COR-L47 (cell line): Measurements from ENCODE around the gene GRAP.

Source experiments
- DNase-seq: peaks from one replicate; lab custom pipeline; 2025; lab: John Stamatoyannopoulos, UW

The GRAP gene

GRCh38 chr17:19002805-19003542 is 43.8 kb downstream of the GRAP start:
- DNase-seq = no peak

- DNase-seq = no peak
Observed at GRCh38 chr17:19001907-19002590, 44.7 kb downstream of the GRAP start.

DNA sequence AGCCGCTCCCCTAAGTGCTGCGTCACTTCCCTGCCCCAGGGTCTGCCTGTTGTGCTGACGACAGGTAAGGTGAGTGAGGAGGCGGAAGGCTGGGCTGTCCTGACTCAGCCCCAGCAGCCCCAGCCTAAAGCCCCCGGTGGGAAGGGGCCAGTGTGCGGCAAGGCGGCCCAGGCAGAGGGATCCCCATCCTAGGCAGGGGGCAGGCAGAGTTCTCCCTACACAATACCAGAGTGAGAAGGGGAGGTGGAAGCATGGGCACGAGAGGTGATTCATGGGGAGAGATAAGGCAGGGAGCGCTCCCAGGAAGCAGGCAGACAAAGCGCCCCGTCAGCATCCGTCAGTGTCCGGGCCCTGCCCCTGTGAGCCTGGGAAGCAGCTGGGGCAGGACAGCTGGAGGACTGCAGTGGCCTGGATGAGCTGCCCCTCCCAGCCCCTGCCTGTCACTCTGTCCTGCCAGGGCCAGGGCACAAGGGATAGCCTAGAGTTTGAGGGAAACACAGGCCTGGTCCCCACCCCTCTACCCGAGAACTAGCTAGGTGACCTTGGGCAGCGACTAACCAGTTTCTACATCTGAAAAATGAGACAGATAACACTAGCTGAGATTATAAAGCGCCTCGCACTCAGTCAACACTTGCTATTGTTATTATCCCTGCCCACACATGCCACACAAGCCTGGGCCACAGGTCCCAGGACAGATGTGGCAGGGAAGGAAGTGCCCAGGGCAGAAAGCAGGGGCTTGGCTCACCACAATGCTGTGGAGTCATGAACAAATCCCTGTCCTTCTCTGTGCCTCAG is 46.0 kb downstream of the GRAP start:
- no peak for DNase-seq

DNA sequence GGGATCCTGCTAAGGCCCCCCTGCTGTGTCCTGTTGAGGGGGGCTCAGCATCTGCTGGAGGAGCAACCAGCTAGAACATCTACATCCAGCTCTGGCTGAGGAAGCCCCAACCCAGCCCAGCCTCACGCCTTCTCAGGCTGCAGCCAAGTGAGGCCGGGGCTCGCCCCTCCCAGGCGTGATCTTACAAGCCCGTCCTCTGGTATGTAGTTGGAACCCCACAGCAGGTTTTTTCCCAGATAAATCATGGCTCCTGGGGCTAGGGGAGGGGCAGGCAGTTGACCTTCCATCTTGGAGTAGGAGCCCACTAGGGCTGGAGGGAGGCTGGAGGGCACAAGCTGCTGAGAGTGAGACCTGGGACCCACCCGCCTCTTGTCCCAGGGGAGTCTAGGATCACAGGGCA is 46.8 kb downstream of the GRAP start:
- DNase-seq = no peak

- no peak for DNase-seq
Observed at GRCh38 chr17:18999394-18999793, 47.4 kb downstream of the GRAP start.

GRCh38 chr17:18997650-18998196 is 49.0 kb downstream of the GRAP start:
- DNase-seq = no peak

DNA sequence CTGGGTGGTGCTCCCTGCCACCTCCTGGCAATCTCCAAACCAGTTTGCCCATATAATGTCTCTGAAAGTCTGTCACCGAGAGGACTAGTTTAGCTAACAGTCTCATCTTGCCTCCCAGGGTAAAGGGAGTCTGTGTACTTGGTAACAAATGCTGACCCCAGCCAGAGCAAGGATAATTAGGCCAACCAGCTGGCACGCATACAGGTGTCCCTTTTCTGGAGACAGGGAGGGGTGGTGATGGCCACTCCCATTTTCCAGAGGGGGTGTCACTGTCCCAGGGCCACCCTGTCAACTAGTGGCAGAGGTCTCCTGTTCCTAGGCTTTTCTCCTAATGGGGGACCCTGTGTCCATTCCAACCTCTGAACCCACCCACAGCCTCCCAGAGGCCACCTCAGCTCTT is 50.3 kb downstream of the GRAP start:
- DNase-seq = no peak

GRCh38 chr17:18995220-18995619 is 51.5 kb downstream of the GRAP start:
- no peak for DNase-seq

DNA sequence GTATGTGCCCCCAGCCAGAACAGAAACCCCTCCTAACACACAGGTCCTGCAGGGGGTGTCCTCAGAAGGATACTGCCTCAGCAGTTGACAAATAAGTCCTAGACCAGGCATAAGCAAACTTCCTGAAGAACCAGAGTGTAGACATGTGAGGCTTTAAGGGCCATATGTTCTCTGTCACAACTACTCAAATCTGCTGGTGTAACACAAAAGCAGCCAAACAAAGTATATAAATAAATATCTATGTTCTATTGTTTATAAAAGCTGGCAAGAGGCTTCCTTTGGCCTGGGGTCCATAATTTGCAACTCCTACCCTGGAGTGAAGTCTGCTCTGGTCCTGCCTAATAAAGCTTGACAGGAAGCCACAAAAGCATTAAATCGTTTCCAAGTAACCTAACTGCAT is 52.1 kb downstream of the GRAP start:
- DNase-seq = no peak

DNA sequence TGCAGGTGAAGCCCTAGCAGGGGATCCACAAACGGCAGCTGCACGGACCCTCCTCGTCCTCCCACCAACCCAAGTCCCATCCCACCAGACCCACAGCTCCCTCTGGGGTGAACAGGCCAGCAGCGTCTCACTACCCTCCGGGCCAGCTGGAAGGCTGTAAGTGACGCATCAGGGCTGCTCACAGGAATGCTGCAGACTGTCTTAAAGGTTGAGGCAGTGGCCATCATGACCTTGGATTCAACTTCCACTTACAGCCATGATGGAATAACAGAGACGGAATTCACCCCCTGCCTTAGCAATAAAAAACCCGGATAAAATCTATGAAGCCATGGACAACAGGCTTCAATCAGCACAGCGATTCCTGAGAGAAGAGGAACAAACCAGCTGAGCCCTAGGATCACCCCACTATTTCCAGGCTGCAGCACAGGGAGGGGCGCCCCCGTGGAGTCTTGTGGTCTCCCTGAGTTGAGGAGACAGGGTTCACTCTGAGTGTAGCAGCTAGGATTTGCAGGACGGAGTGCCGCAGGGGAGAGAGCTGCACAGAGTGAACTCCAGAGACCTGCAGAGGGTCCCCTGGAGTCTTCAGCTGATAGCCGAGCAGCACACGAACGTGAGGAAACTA is 52.7 kb downstream of the GRAP start:
- no peak for DNase-seq

GRCh38 chr17:18992454-18993130 is 54.2 kb downstream of the GRAP start:
- DNase-seq = no peak

GRCh38 chr17:18991531-18992315 is 55.0 kb downstream of the GRAP start:
- DNase-seq = no peak

- no peak for DNase-seq
Observed at GRCh38 chr17:18990331-18990730, 56.4 kb downstream of the GRAP start.

DNA sequence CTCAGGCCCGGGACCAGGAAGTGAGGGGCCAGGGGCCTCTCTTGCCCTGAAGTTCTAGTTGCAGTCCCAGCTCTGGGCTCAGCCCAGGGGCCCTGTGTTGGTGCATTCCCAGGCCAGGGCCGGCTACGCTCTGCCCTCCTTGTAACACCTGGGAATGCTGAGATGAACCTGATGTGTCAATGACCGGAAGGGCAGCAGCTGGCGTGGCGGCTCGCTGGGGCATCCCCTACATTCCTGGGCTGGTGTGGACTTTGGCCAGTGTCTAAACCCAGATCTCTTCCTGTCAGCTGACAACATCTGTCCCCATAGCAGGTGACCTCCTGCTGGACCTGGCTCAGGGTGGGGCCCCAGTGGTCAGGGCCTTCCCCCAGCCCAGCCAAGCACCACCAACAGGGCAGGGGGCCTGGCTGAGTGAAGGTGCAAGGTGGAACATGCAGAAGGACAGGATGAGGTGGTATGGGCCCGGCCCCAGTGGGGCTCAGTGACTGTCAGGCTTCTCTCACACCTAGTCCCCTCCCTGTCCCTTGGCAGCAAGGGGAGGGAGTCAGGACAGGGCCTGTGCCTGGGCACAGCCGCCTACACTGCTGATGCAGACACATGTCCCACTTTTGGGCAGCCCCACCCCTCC is 58.1 kb downstream of the GRAP start:
- DNase-seq = no peak

- no peak for DNase-seq
Observed at GRCh38 chr17:18987862-18988545, 58.8 kb downstream of the GRAP start.

DNA sequence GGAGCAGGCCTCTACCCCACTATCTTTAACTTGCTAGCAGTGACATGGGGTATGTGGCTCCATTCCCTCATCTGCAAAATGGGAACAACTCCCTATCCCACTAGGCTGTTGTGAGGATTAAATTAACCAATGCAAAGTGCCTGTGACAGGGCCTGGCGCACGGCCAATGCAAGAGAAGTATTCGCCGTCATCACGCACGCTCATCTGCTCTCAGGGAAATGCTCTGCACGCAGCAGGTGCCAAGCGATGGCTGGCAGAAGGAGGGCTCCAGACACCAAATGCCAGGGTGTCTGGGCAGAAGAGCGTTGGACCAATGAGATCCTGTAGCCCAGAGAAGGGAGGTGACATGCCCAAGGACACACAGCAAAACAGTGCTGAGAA is 59.5 kb downstream of the GRAP start:
- no peak for DNase-seq

DNA sequence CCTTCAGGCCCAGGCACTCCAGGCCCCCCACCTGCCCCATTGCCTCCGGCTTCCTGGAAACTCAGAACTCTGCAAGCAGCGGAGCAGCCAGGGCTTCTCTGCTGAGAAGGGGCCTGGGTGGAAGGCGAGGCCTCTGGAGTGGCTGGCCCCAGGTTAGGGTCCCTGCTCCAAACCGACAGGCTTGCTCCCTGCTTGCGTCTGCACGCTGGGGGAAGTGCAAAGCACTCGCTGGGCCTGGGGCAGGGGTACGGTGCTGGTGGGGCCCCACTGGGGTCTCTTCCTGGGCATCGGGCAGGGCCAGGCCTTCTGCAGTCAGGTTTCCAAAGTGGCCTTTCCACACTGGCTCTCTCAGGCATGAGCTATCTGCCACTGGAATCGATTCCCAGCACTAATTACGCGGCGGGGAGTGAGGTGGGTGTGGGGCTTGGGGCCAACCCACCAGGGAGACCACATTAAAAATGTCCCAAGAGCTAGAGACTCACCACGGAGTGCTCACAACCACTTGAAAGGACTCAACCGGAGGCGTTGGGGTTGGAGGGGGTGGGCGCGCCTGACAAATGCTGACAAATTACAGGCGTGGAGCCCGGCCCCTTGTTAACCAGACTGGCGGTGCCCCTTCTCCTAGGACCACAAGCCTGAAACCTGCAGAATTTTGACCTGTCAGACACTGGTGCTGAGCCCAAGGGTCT is 60.1 kb downstream of the GRAP start:
- no peak for DNase-seq

DNA sequence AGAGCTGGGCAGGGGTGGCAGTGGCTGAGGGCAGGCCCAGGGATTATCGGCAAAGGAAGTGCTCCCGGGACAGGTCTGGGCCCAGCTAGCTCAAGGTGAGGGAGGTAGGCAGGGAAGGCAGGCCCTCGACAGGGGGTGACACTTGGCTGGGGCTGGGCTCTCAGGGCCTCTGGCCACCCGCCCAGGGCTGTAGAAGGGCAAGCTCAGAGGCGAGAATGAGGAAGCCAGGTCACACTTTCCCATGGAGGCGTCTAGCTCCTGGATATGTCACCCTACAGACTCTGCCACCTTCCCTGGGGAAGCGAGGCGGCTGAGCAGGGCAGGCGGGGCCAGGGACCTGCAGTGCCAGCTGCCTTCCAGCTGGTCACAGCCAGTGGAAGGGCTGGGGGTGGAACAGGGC is 61.3 kb downstream of the GRAP start:
- DNase-seq = no peak
